Activated CD8-positive, alpha-beta memory T cell treated with anti-CD3 and anti-CD28 coated beads for 24 hours (primary cell): ENCODE measurements around the gene PDLIM5.

Experiments used
- DNase-seq: peaks from one replicate; pipeline ENCODE4 v3.0.0-alpha.2; 2020

PDLIM5 gene

DNA sequence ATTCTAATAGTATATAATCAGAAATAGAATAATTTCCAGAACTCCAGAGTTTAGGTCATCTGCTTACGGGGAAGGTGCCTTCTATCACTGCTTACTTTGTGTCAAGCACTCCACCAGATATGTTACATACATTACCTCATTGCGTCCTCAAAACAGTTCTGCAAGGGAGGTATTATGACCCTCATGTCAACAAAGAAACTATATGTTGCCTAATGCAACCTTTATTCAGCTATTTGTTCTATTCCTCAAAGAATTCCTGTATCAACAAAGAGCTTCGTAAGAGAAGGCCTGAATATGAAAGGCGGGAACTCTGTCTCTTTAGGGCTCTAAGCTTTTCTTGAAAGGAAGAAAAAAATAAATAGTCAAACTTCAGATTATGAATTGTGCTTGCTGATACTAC, 114.7 kb downstream of the PDLIM5 start:
- no peak for DNase-seq

GRCh38 chr4:94567811-94568210, 116.1 kb downstream of the PDLIM5 start:
- DNase-seq = no peak

DNA sequence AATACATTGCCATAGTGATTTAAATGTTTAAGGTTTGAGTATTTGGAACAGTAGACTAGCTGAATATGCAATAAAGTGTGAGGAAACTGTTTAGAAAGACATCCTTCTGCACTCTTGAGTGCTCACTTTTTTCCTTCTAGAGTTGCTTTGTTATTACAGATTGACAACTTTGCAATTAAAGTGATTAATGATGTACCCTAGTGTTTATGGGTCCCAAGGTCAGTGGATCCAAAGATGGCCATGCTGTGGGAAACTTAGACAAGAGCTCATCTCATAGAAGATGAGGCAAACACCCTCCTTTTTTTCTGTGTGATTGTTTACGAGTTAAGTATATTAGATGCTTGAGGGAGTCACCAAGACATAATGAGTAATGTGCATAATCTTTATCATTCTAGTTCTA, 118.8 kb downstream of the PDLIM5 start:
- no peak for DNase-seq

DNA sequence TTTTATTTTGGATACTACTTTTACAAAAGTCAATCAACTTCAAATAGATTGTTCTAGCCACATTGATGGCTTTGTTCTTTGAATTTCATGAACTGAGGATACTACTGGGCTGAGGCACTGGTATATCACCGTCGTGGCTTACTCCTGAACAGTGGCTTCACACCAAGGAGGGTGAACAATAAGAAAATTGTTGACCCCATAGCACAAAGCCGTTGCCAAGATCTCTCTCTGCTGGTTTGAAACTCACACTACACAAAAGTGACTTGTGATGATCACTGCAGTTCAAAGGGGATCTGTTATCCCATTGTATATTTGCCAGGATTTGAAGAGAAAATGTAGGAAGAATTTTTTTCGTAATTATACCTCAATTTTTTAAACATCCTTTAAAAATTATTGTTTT, 119.6 kb downstream of the PDLIM5 start:
- no peak for DNase-seq

GRCh38 chr4:94571715-94572114, 120.0 kb downstream of the PDLIM5 start:
- no peak for DNase-seq

DNA sequence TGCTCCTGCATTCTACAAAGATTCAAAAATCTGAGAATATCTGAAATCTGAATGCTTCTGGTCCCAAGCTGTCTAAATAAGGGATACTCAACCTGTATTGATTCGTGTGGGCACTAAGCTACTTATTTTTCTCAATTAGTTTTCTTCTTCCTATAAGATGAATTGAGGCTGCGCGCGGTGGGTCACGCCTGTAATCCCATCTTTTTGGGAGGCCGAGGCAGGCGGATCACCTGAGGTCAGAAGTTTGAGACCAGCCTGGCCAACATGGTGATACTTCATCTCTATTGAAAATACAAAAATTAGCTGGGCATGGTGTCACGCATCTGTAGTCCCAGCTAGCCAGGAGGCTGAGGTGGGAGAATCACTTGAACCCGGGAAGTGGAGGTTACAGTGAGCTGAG, 122.3 kb downstream of the PDLIM5 start:
- no peak for DNase-seq

GRCh38 chr4:94574616-94575015, 122.9 kb downstream of the PDLIM5 start:
- DNase-seq = no peak

- DNase-seq = no peak
Measured at GRCh38 chr4:94575652-94576051, 123.9 kb downstream of the PDLIM5 start.

DNA sequence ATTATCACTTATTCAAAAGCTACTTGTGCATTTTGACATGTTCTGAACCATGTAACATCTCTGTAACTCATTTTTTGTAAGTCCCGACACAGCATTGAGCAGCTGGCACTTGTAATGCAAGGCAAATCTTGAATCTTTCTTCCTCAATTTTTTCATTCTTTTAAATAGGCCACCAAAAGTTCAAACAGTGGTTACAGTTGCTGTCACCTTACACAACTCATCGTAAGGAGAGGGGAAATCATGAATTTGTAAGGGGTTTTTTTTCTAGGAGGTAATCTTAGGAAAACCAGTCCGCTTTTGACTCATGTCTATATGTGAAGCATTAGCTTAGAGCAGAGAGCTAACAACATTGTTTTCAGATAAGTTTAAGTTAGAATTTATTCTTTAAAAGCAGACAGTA, 124.5 kb downstream of the PDLIM5 start:
- DNase-seq = no peak

DNA sequence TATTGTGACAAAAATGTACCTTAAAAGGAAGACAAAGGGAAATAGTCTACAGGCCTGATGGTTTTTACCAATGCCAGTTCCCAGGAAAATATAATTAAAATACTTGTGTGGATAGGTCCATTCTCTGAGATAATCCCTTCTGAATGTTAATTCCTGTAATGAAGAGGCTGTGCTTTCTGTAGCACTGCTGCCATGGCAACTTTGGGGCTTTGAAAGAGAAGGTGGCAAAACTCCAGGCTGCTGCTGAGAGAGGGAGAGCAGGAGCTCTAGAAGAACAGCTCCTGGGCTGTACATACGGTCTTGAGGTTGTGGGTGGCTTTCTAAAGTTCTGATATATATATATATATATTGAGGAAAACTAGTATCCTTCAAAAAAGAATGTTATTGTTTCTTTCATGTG, 125.4 kb downstream of the PDLIM5 start:
- DNase-seq = no peak

DNA sequence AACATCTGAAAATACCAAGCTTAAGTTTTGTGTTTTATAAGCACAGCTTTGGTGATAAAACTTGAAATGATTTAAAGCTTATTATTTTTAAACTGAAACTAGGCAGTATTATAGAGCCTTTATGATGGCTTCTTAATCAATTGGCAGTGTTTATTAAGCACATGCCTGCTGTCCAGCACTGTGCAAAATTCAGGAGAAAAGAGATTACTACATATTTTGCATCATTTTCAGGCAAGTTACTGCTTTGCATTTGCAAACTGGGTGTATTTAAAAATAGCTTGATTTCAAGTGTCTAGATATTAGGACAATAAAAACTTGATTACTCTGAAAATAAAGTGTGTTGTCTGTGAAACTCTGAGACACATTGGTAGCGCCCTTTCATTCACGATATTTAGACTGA, 126.5 kb downstream of the PDLIM5 start:
- DNase-seq = no peak

GRCh38 chr4:94581766-94582165, 130.0 kb downstream of the PDLIM5 start:
- no peak for DNase-seq

DNA sequence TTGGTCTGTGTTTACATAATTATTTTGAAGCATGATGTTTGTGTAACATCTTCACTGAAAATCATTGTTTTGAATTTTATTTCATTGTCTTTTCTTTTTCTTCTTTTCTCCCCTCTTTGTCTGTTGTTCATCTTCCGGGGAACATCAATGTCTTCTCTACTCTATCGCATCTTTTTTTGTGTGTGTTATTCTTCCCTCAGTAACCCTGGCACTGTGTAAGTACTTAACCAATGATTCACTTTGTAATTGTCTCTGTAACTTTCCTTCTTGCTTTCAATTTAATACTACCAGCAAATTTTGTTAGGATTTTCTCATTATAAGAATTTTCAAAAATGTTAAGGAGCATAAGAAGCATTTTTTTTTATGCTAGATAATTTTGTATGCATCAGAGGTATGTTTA, 130.8 kb downstream of the PDLIM5 start:
- DNase-seq = no peak

GRCh38 chr4:94583914-94584641, 132.3 kb downstream of the PDLIM5 start:
- no peak for DNase-seq

DNA sequence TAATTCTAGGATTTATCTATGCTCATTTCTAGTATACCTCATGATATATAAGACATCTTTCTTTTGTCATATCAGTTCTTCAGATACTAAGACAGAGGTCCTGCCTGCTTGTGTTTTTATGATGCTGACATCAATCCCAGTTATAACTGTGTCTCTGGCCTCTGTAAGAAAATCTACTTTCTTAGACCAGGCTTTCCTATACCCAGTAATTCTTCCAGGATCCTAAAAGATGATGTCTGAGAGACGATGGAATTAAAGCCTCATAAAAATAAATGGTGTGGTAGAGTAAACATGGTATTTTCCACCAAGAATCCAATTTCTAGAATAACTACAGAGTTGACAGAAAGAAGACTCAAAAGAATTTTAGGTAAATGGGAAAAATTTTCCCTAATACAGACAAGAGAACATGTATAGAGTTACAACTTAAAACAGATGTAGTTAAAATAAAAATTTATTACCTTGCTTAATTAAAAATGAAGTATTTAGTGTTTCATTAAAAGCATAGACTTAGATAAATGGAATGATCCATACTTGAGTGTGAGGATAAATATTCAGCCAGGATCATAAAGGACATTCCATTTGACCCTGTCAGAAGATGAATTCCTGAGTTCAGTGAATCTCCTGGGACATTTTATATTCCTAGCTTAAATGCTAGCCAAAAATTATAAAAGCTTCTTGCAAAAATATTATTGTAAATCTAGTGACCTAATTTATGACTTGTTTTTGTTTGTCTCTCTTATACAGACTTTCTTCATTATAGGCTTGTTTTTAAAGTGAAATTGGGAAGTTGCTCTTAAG, 137.4 kb downstream of the PDLIM5 start:
- no peak for DNase-seq

GRCh38 chr4:94590493-94590892, 138.8 kb downstream of the PDLIM5 start:
- no peak for DNase-seq

DNA sequence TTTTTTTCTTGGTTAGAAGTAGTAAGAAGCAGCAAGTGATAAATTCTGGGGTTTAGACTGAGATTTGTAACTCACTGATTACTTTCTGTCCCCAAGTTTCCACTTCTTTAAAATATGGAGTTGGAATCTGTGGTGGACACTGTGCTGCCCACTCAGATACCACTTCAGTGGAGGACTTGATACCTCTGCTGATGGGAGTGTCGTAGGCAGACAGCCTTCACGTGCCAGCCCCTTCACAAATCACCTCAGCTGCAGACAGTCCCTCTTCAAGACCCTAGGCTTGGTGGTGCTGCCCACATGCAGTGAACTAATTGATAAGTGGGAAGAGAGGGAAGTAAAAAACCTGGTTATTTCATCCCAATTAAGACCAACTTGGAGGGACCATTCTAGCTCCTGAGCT, 139.5 kb downstream of the PDLIM5 start:
- DNase-seq = no peak

- no peak for DNase-seq
Measured at GRCh38 chr4:94595013-94595412, 143.3 kb downstream of the PDLIM5 start.

- DNase-seq = no peak
Measured at GRCh38 chr4:94595880-94596483, 144.2 kb downstream of the PDLIM5 start.

DNA sequence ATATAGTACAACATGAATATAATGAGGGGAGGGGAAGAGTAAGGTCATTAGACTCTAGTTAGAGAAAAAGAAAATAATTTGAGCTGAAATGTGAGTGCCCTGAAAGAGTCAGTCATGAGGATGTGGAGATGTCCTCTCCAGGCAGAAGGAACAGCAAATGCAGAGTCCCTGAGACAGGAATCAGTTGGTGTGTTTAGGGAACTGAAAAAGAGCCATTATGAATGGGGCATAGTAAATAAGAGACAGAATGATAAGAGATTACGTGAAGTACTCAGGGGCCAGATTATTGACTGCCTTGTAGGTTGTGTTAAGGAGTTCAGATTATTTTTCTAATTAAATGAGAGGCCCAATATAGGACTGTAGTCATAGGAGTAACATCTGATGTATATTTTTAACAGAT, 147.0 kb downstream of the PDLIM5 start:
- no peak for DNase-seq

DNA sequence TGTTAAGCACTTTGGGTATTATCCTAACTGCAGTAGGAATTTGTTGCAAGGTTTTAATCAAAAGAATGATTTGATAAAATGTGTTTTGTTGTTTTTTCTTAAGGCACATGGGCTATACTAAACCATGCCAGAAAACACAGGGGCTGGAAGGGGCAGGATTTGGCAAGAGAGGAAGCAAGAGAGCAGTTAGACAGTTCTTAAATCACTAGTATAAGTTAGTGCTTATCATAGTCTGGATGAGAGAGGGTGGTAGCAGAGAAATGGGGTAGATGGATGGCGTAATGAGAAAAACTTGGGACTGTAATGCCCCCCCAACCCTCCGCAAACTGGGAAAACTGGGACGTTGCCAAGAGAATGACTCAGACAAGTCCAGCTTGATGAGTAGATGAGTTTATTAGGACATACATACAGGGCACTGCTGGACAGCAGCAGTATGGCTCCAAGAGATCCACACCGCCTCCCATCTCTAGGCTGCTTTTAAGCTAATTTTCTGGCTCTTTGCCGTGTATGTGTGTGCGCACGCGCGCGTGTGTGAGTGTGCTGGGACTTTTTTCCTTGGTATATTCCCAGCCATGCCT, 151.5 kb downstream of the PDLIM5 start:
- DNase-seq = no peak

DNA sequence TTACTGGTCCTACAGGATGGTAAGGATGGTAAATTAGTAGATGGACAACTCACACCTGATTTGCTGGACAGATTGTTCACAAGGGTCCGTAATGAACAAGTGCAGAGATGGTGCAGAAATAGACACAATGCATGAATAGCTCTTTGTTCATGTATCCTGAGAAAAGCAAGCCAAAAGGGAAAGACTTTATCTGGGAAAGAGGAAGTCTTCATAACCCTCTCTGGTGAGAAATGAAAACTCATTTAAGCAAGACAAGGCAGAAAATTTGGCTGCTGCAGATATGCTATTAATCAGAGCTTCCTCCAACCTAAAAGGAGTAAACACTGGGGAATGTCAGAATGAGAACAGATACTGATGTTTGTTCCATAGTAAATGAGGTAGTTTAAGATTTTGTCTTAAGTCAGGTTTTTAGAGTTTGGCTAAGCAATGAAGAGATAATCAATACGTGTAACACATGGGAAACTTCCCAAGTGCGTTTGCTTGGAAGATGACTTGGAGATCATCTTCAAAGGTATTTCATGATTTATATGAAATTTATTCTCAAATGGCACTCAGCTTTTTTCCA, 153.6 kb downstream of the PDLIM5 start:
- no peak for DNase-seq

DNA sequence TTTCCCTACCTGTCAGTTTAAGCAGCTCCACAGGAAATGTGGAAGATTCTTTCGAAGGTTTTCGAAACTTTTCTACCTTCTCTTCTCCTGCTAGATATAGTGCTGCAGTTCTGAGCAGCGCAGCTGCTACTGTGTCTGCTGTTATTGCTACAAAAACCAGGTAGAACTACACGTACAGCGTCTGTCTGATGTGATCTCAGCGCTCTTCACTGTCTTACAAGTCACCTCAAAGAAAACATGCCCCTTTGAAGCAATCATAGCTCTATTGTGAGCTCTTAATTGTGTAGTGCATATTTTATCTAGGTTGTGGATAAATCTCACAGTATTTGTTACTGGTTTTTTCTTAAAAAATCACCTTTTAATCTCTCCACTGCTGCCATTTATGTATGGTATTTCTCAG, 158.4 kb downstream of the PDLIM5 start:
- DNase-seq = no peak
